ENCODE results near the gene GNG14.
A peak's percentile ranks its signal among the peaks of the same experiment; 100 is the strongest.
"Not testable (repeated sequence)": the region's sequence is repeated elsewhere in the genome, so short reads cannot be mapped to it uniquely, and the experiment has no call there.

Gene GNG14

GRCh38 chr19:12687496-12688196 lies at the start of gene GNG14:
GNG14 (plus strand) TSS chr19:12687998; CDS start chr19:12688049, 51 bp downstream.
- no peak for DNase-seq

- no peak for DNase-seq
These were observed 49.1 kb upstream of the GNG14 start for GRCh38 chr19:12638611-12639182.

GRCh38 chr19:12639901-12640613 lies 47.7 kb upstream of the GNG14 start:
- DNase-seq = peak; percentile 35 to 80

GRCh38 chr19:12641456-12641855 lies 46.3 kb upstream of the GNG14 start:
- no peak for DNase-seq

- no peak for DNase-seq
These were observed 45.3 kb upstream of the GNG14 start for GRCh38 chr19:12642506-12642905.

DNA sequence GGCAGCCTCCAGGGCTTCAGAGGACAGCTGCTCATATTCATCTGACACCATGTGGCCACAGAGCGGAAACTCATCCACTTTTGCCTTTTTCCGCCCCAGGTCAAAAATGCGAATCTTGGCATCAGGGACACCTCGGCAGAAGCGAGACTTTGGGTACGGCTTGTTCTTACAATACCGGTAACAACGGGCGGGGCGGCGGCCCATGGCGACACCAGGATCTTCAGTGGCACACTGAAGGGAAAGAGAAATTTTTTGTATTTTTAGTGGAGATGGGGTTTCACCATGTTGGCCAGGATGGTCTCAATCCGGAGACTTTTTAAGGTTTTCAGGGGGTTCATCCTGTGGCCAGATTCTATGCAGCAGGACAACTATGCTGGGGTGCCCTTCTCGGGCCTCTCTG lies 44.1 kb upstream of the GNG14 start:
- not testable (repeated sequence) for DNase-seq

GRCh38 chr19:12646551-12646950 lies 41.2 kb upstream of the GNG14 start:
- no peak for DNase-seq

DNA sequence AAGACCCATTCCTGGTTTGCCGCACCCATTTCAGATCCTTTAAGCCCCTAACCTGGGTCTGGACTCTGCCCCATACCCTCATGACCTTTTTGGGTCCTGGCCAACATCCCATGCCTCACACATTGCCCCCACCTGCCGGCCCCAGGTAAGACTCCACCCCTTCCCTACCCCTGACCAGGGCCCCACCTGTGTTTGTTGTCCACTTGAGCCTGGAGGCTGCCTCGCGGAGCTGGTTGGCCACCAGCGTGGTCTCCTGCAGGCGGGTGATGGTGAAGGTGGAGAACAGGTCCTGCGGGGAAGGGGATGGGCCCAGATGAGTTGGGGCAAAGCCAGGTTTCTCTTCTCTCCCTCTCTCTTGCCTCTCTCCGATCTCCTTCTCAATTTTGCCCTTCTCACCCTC lies 40.8 kb upstream of the GNG14 start:
- DNase-seq = no peak

DNA sequence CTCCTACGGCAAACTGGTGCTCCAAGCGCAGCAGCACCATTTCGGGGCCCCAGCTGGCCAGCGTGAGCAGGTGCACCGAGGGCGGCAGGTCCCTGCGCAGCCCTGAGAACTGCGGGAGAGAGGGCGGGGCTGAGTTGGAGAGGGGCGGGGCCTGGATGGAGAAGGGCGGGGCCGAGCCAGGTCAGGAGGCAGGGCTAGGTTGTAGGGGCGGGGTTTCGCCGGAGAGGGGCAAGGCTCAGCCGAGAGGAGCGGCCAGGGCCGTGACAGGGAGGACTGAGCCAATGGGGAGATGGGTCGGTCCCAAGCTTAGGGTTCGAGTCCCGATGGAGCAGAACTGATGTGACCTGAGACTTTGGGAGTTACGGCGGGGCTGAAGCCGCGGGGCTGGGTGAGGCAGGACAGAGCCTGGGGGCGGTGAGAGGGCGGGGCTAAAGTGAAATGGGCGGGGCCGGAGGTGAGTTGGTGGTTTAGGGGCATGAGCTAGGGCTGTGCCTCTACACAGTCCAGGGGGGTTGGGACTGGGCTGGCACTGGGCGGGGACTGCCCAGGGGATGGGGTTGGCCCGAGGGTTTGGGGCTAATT lies 40.2 kb upstream of the GNG14 start:
- DNase-seq = peak; percentile 41 to 67

DNA sequence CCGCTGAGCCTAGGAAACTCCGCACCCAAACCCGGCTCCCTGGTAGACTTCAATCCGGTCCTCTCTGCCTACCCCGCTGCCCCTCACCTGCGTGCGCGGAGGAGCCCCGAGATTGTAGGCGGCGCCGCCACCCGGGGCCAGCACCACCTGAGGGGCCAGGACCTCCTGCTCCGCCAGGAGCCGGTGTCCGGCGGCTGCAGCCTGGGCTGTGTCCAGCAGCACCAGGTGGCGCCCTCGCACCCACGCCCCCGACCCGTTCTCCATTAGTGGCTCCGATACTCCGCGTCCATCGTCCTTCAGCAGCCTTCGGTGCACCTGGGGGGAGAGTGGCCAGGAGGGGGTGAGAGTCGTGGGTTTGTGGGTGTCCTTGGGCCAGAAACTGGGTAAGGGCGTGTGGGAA lies 39.7 kb upstream of the GNG14 start:
- DNase-seq = no peak

- DNase-seq = no peak
These were observed 37.9 kb upstream of the GNG14 start for GRCh38 chr19:12649941-12650340.

- no peak for DNase-seq
These were observed 35.6 kb upstream of the GNG14 start for GRCh38 chr19:12652219-12652618.

DNA sequence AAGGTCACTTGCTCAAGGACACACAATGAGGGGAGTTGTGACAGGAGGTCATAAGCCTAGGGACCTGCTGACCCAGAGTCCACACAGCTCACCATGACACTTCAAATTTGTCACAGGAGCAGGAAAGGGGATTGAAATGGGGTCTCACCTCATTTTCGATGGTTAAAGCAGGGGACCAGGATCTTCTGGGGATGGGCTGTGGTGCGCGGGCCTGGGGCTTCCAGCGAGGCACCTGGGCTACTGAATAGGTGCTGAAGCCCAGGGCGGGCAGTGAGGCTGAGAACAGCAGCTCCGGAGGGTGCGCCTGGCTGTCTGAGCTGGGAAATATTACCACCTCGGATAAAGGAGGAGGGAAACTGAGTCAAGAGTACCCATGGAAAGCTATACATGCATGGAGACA lies 32.3 kb upstream of the GNG14 start:
- DNase-seq = no peak

DNA sequence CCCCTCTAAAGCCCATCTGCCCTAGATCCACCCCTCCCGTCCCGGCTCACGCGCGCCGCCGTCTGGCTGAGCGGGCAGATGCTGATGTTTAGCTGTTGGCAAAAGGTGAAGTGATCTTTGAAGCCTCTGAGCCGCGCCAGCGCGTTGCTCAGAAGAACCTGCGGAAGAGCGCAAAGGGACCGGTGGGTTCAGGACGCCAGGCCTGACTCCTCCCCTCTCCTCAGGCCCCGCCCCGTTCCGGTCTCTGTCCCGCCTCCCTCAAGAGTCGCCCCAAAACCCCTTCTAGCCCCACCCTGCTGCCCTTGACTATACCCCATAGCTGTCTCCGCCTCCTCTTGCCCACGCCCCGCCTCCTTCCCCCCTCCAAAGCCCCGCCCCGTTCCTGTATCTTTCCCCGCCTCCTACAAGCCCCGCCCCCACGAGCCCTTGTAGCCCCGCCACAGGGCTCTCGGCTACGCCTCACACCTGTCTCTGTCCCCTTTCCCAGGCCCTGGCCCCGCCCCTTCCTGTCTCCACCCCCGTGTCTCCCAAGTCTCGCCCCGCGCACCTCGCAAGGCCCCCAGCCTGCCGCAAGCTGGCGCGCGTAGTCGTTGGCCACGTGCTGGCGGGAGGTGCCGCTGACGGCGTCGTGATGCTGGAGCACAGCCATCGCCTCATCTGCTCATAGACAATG lies 30.8 kb upstream of the GNG14 start:
- peak in 1 of 2 experiments; percentile 3 for DNase-seq

DNA sequence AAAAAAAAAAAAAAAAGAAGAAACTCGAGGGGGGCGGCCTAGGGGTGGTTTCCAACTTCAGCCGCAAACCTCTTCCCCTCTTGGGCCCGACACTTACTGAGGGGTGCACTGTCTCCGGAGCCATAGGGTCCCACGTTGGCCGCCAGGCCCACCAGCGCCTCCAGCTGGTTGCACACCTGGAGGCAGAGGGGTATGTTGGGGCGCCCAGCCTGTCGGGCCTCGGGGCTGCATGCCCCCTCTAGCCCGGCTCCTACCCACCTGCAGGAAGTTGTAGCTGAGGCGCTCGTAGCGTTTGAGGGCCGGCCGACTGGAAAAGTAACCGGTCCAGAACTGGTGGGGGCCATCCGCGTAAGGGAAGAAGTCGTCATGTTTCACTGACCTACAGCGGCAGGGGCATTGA lies 29.8 kb upstream of the GNG14 start:
- no peak for DNase-seq

GRCh38 chr19:12660980-12661379 lies 26.8 kb upstream of the GNG14 start:
- DNase-seq = no peak

DNA sequence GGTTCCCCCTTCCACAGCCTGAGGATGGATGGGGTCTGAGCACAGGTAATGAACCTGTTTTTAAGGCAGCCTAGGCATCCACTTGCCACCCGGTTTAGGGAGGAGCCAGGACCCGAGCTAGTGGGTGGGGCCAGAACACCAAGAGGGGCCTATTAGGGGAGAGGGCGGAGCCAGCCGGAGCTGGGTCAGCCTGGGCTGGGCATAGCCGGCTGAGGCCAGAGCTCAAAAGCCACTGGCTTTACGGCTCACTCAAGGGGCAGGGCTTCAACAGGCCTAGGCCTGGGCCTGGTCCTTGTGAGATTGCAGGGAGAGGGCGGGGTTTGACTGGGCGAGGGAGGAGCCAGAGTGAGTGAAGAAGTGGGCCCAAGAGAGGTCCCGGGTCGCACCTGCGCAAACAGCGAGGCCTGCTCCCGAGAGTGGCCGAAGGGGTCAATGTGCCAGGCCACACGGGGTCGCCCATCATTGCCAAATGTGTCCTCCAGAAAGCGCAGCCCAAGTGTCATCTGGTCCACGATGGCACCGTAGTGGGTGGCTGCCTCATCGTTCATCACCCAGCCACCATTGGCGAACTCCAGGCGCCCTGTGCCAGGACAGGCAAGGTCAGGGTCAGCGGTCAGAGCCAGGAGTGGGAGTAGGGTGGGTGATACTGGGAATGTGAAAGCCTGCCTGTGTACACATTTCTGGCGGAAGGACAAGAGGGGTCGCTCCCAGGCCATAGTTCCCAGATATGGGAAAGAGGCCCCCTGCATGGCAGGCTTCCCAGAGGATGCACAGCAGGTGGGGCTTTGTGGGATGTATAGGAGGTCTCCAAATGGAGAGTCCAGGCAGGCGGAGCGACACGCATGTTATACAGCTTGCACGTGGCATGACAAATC lies 23.2 kb upstream of the GNG14 start:
- peak in 1 of 2 experiments; percentile 10 for DNase-seq

DNA sequence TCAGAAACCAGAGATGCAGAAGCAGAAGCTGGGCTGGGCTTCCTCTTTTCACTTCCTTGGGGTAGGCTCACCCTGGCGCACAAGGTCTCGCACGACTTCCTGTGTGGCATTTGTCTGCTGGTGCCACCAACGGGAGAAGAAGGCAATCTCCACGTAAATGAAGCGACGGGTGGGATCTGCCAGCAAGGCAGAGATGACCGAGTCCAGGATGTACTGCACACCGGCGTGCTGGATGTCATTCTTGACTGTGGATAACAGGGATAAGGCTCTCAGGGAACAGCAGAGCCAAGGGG lies 22.6 kb upstream of the GNG14 start:
- DNase-seq = no peak

DNA sequence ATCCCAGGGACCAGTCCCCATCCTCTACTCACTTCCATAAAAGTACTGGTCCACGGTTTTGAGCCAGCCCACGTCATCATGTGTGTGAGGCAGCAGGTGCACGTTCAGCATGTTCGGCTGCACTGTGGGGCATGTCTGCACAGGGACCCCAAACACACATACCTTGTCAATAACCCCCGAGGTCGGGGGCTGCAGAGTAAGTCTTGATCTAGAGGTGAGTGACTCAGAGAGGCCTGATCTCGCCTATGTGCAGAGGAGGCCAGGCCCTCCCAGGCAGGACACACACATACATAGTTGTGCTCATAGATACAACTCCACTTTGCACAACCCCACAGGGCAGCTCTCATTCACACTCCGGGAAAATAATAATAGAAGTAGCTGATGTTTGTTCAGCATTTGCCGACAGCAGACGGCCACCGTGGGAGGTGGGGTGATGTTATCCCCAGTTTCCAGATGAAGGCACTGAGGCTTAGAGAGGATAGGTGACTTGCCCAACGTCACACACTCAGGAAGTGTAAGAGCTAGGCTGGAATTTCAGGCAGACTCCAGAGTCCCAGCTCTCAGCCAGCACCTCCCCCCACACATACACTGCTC lies 22.0 kb upstream of the GNG14 start:
- no peak for DNase-seq

GRCh38 chr19:12666265-12667048 lies 21.3 kb upstream of the GNG14 start, which contains the start of the genes MAN2B1 and WDR83:
MAN2B1 (minus strand) TSS chr19:12666742; CDS start chr19:12666701, 41 bp downstream.
WDR83 (plus strand) TSS chr19:12666807; CDS start chr19:12669791, 2,984 bp downstream.
- DNase-seq = peak; percentile 21 to 75

DNA sequence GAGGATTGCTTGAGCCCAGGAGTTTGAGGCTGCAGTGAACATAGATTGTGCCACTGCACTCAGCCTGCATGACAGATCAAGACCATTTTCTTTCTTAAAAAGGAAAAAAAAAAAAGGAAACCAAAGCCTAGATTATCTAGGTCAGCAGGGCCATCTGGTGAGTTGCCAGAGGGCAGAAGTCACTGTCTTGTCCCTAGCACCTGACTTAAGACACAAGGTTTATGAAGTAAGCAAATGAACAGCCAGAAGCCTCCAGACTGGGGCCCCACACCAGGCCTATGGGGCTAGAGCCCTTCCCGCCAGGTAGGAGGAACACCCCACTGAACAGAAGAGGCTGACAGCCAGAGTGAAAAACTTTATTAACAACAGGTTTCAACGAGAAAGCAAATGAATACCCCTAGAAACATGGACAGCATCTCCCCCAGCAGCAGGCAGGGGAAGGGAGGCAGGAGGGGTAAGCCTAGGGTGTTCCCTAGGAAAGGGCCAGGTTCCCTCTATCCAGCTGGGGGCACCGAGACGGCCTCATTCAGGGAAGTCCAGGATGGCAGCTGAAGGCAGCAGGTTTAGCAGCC lies 20.0 kb upstream of the GNG14 start:
- DNase-seq = no peak

Data from NCI-H526 (cell line).